ENCODE measurements around the gene PROKR2.

PROKR2 gene

GRCh38 chr20:5316188-5317158 is at the start of gene PROKR2:
TSS of gene PROKR2 (minus strand) at chr20:5316954. CDS start at chr20:5314369, 2,585 bp downstream.
- in situ Hi-C loops (cut with HindIII; ENCODE audit: low pct_ligation_motif_present, low sequenced_read_pairs), result no loop called here
- Histone ChIP-seq H3K36me3 (replicated peaks) (no peaks in the 10 kb centered on the region), H3K27ac (no peak within 1 kb of the TSS), H3K27me3 (replicated peaks) (peaks cover 30% of the 10 kb centered on the region), H3K4me3 (ENCODE audit: low read depth, low read length) (no peak within 1 kb of the TSS)
- TF ChIP-seq CTCF (IDR thresholded peaks at IDR 0.05; ENCODE audit: low read depth, low read length, missing control alignments), result peak; percentile 17
- DNase-seq, result no peak

- H3K27me3 ChIP-seq (replicated peaks), result no peaks in the 10 kb centered on the region
- no peaks in the 10 kb centered on the region for H3K36me3 ChIP-seq (replicated peaks)
- no peak for TF ChIP-seq CTCF (IDR thresholded peaks at IDR 0.05; ENCODE audit: low read depth, low read length, missing control alignments)
- DNase-seq, result peak; percentile 46
- in situ Hi-C loops (cut with HindIII; ENCODE audit: low pct_ligation_motif_present, low sequenced_read_pairs), result no loop called here
- H3K27ac ChIP-seq, result no peak overlapping the region
- no peak overlapping the region for H3K4me3 ChIP-seq (ENCODE audit: low read depth, low read length)
Measured at GRCh38 chr20:5364997-5365597, 48.3 kb upstream of the PROKR2 start.

GRCh38 chr20:5364136-5364821 is 47.5 kb upstream of the PROKR2 start:
- Histone ChIP-seq H3K27me3 (replicated peaks) (no peaks in the 10 kb centered on the region), H3K27ac (no peak overlapping the region), H3K36me3 (replicated peaks) (no peaks in the 10 kb centered on the region), H3K4me3 (ENCODE audit: low read depth, low read length) (no peak overlapping the region)
- in situ Hi-C loops (cut with HindIII; ENCODE audit: low pct_ligation_motif_present, low sequenced_read_pairs), result no loop called here
- TF ChIP-seq CTCF (IDR thresholded peaks at IDR 0.05; ENCODE audit: low read depth, low read length, missing control alignments), result no peak
- DNase-seq, result no peak

GRCh38 chr20:5362771-5363170 is 46.0 kb upstream of the PROKR2 start:
- no peak overlapping the region for H3K27ac ChIP-seq
- H3K4me3 ChIP-seq (ENCODE audit: low read depth, low read length), result no peak overlapping the region
- no peak for DNase-seq
- no peaks in the 10 kb centered on the region for H3K27me3 ChIP-seq (replicated peaks)
- in situ Hi-C loops (cut with HindIII; ENCODE audit: low pct_ligation_motif_present, low sequenced_read_pairs), result no loop called here
- H3K36me3 ChIP-seq (replicated peaks), result no peaks in the 10 kb centered on the region
- TF ChIP-seq CTCF (IDR thresholded peaks at IDR 0.05; ENCODE audit: low read depth, low read length, missing control alignments), result no peak

- no peak for TF ChIP-seq CTCF (IDR thresholded peaks at IDR 0.05; ENCODE audit: low read depth, low read length, missing control alignments)
- DNase-seq, result no peak
- in situ Hi-C loops (cut with HindIII; ENCODE audit: low pct_ligation_motif_present, low sequenced_read_pairs), result no loop called here
- Histone ChIP-seq H3K36me3 (replicated peaks) (no peaks in the 10 kb centered on the region), H3K27me3 (replicated peaks) (no peaks in the 10 kb centered on the region), H3K4me3 (ENCODE audit: low read depth, low read length) (no peak overlapping the region), H3K27ac (no peak overlapping the region)
Measured at GRCh38 chr20:5361176-5361575, 44.4 kb upstream of the PROKR2 start.

Measured in brain microvascular endothelial cell (primary cell).